Measurements from ENCODE around the gene VRK1. TPM values are rescaled to one million over a fixed set of nuclear protein-coding genes. Genes with fewer than 3 reads are reported as not detected.

VRK1 gene
- total RNA-seq, 1 donor from 2014 or later, result 9.3 TPM

DNA sequence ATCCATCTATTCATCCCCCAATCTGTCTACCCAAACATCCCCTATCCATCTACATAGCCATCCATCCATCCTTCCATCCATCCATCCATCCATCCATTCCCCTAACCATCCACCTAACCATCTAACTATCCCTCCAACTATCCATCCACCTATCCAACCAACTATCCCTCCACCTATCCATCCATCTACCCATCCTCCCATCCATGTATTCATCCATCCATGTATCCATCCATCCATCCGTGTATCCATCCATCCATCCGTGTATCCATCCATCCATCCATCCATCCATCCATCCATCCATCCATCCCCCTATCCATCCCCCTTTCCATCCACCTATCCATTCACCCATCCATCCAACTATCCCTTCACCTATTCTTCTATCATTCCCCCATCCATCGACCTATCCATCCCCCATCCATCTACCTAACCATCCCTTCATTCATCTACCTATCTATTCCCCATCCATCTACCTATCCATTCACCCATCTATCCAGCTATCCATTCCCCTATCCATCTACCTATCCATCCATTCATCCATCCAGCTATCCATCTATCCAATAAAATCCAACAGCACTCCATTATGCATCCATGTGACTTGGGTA, 131.7 kb downstream of the VRK1 start:
- TF ChIP-seq, protein P1, sequence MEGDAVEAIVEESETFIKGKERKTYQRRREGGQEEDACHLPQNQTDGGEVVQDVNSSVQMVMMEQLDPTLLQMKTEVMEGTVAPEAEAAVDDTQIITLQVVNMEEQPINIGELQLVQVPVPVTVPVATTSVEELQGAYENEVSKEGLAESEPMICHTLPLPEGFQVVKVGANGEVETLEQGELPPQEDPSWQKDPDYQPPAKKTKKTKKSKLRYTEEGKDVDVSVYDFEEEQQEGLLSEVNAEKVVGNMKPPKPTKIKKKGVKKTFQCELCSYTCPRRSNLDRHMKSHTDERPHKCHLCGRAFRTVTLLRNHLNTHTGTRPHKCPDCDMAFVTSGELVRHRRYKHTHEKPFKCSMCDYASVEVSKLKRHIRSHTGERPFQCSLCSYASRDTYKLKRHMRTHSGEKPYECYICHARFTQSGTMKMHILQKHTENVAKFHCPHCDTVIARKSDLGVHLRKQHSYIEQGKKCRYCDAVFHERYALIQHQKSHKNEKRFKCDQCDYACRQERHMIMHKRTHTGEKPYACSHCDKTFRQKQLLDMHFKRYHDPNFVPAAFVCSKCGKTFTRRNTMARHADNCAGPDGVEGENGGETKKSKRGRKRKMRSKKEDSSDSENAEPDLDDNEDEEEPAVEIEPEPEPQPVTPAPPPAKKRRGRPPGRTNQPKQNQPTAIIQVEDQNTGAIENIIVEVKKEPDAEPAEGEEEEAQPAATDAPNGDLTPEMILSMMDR (IDR thresholded peaks at IDR 0.05), result no peak
- Mint-ChIP-seq H3K4me3 (ENCODE audit: unreplicated experiment) (no peak overlapping the region), H3K27me3 (ENCODE audit: low read depth) (no peaks in the 10 kb centered on the region), H3K4me1 (ENCODE audit: low read depth) (no peaks in the 10 kb centered on the region), H3K36me3 (ENCODE audit: low read depth) (no peaks in the 10 kb centered on the region), H3K27ac (ENCODE audit: unreplicated experiment) (no peak overlapping the region), H3K9me3 (ENCODE audit: low read depth) (no peaks in the 10 kb centered on the region)
- DNase-seq (ENCODE audit: low spot score), result no peak

- Mint-ChIP-seq H3K36me3 (ENCODE audit: low read depth) (no peaks in the 10 kb centered on the region), H3K4me1 (ENCODE audit: low read depth) (no peaks in the 10 kb centered on the region), H3K4me3 (ENCODE audit: unreplicated experiment) (no peak overlapping the region), H3K27me3 (ENCODE audit: low read depth) (no peaks in the 10 kb centered on the region), H3K27ac (ENCODE audit: unreplicated experiment) (no peak overlapping the region), H3K9me3 (ENCODE audit: low read depth) (no peaks in the 10 kb centered on the region)
- DNase-seq (ENCODE audit: low spot score), result no peak
- TF ChIP-seq, protein P1 (IDR thresholded peaks at IDR 0.05), result no peak
These were observed 132.8 kb downstream of the VRK1 start for GRCh38 chr14:96929950-96930349.

DNA sequence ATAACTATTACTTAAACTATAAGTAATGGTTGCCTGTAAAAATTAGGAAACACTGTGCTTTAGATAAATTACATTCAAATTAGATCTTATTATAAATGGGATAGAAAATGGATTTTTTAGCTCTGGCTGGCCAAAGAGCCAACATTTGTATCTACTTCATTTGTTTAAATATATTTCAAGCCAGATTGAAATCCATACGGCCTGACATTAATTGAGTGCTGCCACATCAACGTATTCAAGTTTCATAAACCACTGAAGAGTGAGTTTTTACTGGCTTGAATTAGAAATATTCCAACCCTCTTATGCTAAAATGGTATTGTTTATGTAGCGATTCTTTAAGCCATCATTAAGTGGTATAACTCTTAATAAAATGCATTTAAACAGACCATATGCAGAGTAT, 133.3 kb downstream of the VRK1 start:
- TF ChIP-seq, protein P1 (IDR thresholded peaks at IDR 0.05), result no peak
- DNase-seq (ENCODE audit: low spot score), result no peak
- no peaks in the 10 kb centered on the region for H3K9me3 Mint-ChIP-seq (ENCODE audit: low read depth)
- H3K27me3 Mint-ChIP-seq (ENCODE audit: low read depth), result no peaks in the 10 kb centered on the region
- no peak overlapping the region for H3K27ac Mint-ChIP-seq (ENCODE audit: unreplicated experiment)
- no peaks in the 10 kb centered on the region for H3K36me3 Mint-ChIP-seq (ENCODE audit: low read depth)
- H3K4me3 Mint-ChIP-seq (ENCODE audit: unreplicated experiment), result no peak overlapping the region
- no peaks in the 10 kb centered on the region for H3K4me1 Mint-ChIP-seq (ENCODE audit: low read depth)
